Measurements from ENCODE around the gene VCP. TPM values are rescaled to one million over a fixed set of nuclear protein-coding genes. Genes with fewer than 3 reads are reported as not detected.
A peak's percentile ranks its signal among the peaks of the same experiment; 100 is the strongest.

Gene VCP
- total and polyA plus RNA-seq, 9 of the 15 experiments (the other 6 are each of a cell fraction or from before 2014, with no cell fraction given): 7.1 to 257 (median 199) TPM

DNA sequence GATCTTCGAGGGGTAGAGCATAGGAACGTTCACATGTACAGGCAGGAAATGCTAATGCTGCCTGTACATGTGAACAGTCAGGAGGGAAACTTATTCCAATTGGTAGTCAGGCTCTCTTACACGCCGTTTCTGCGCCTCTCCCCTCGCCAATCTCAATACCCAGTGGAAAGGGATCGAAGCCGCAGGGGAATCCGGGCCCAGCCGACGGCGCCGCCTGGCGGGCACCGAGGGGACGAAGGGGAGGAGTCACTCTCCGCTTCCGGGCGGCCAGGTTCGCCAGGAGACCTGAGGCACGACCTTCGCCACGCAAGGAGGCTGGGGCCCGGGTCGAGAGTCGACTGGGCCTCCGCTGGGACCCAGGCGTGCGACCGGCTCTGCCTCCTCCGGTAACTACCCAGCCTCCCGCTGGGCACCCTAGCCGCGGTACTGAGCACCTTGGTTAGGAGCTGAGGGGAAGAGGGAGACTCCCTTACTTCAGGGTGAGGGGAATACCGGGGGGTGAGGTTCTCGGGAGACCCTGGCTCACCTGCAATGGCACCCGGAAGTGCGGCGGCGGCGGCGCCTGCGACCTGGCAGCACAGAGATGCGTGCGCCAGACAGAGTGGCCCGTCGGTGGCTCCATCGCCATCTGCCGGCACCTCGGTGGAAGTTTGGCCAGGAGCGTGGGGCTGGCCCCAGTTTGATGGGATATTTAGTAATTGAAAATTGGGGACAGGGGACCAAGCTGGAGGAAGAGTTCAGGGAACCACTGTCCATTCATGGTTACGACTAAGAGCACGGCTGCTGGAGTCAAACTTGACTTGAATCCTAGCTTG, 23.8 kb upstream of the VCP start, which contains the start of gene PIGO (continued):
- TF ChIP-seq, protein P1, sequence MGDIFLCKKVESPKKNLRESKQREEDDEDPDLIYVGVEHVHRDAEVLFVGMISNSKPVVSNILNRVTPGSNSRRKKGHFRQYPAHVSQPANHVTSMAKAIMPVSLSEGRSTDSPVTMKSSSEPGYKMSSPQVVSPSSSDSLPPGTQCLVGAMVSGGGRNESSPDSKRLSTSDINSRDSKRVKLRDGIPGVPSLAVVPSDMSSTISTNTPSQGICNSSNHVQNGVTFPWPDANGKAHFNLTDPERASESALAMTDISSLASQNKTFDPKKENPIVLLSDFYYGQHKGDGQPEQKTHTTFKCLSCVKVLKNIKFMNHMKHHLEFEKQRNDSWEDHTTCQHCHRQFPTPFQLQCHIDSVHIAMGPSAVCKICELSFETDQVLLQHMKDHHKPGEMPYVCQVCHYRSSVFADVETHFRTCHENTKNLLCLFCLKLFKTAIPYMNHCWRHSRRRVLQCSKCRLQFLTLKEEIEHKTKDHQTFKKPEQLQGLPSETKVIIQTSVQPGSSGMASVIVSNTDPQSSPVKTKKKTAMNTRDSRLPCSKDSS (IDR thresholded peaks at IDR 0.05; ENCODE audit: low read depth, partially characterized antibody): no peak
- TF ChIP-seq RBM17 (IDR thresholded peaks at IDR 0.05; ENCODE audit: borderline replicate concordance, low read depth, low read length) (no peak), ZNF717 (CRISPR knock-in tag; IDR thresholded peaks at IDR 0.05) (no peak), ETV1 (tag; conservative IDR thresholded peaks at IDR 0.05; ENCODE audit: low read depth) (0 out of 2 replicates have a peak, but pooled peaks have one; percentile 79), ZNF175 (CRISPR knock-in tag; IDR thresholded peaks at IDR 0.05; ENCODE audit: low read depth) (no peak), TBP (optimal IDR thresholded peaks at IDR 0.05; ENCODE audit: low read depth, low read length) (peak; percentile 55), HSF4 (CRISPR knock-in tag; IDR thresholded peaks at IDR 0.05; ENCODE audit: borderline replicate concordance) (no peak), ZNF75A (CRISPR knock-in tag; IDR thresholded peaks at IDR 0.05) (no peak), MECOM (CRISPR knock-in tag; IDR thresholded peaks at IDR 0.05) (no peak), NONO (IDR thresholded peaks at IDR 0.05; ENCODE audit: low read depth in 2 of 2, low read length in 1 of 2) (0 out of 4 replicates have a peak, but pooled peaks of 1 of the 2 experiments have one; percentile 35), RB1 (IDR thresholded peaks at IDR 0.05; ENCODE audit: low read depth) (peak; percentile 27; the same call in 1 of the 2 replicates), ZKSCAN3 (CRISPR knock-in tag; IDR thresholded peaks at IDR 0.05) (no peak), ZFPM2 (CRISPR knock-in tag; IDR thresholded peaks at IDR 0.05) (no peak), FUS (optimal IDR thresholded peaks at IDR 0.05; ENCODE audit: low read depth, low read length) (no peak), ZNF263 (CRISPR knock-in tag; IDR thresholded peaks at IDR 0.05; ENCODE audit: borderline replicate concordance) (peak; percentile 32; the same call in 1 of the 2 replicates), GTF3C2 (IDR thresholded peaks at IDR 0.05; ENCODE audit: borderline replicate concordance, extremely low read depth, insufficient read length) (no peak), MYNN (IDR thresholded peaks at IDR 0.05) (no peak), MYNN (CRISPR knock-in tag; IDR thresholded peaks at IDR 0.05) (no peak), ZNF197 (CRISPR knock-in tag; IDR thresholded peaks at IDR 0.05; ENCODE audit: low read depth) (no peak), FOXJ2 (tag; IDR thresholded peaks at IDR 0.05) (no peak)
- TF ChIP-seq, protein P2, sequence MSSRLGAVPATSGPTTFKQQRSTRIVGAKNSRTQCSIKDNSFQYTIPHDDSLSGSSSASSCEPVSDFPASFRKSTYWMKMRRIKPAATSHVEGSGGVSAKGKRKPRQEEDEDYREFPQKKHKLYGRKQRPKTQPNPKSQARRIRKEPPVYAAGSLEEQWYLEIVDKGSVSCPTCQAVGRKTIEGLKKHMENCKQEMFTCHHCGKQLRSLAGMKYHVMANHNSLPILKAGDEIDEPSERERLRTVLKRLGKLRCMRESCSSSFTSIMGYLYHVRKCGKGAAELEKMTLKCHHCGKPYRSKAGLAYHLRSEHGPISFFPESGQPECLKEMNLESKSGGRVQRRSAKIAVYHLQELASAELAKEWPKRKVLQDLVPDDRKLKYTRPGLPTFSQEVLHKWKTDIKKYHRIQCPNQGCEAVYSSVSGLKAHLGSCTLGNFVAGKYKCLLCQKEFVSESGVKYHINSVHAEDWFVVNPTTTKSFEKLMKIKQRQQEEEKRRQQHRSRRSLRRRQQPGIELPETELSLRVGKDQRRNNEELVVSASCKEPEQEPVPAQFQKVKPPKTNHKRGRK (tag; IDR thresholded peaks at IDR 0.05): no peak
- TF ChIP-seq, protein P3, sequence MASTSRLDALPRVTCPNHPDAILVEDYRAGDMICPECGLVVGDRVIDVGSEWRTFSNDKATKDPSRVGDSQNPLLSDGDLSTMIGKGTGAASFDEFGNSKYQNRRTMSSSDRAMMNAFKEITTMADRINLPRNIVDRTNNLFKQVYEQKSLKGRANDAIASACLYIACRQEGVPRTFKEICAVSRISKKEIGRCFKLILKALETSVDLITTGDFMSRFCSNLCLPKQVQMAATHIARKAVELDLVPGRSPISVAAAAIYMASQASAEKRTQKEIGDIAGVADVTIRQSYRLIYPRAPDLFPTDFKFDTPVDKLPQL (IDR thresholded peaks at IDR 0.05; ENCODE audit: extremely low read depth, insufficient read length): no peak

Data from K562 (cell line).